Neutrophil (primary cell): Measurements from ENCODE around the gene HAVCR1.
"Not testable (repeated sequence)": the region's sequence is repeated elsewhere in the genome, so short reads cannot be mapped to it uniquely, and the experiment has no call there.

Experiments
- H3K27ac ChIP-seq: fragments of 200-600 bp; sonication (generic); 2 replicates; pipeline ENCODE4 v1.5.1; 2016; ENCODE audit warnings: mild to moderate bottlenecking, moderate library complexity
- H3K27me3 ChIP-seq: fragments of 200-600 bp; sonication (generic); 2 replicates; pipeline ENCODE4 v1.6.0; 2016; ENCODE audit warnings: mild to moderate bottlenecking
- H3K36me3 ChIP-seq: fragments of 200-600 bp; sonication (generic); 2 replicates; pipeline ENCODE4 v1.5.1; 2017
- H3K4me1 ChIP-seq, 2 experiments: fragments of 200-600 bp in 1 of 2; sonication (generic) in 1 of 2; 1 replicate in 1 of 2; 2 replicates in 1 of 2; pipeline versions ENCODE4 v1.5.1 to v1.6.1; 2013 to 2016; ENCODE audit warnings: low read depth in 1 of 2, low read length in 1 of 2, mild to moderate bottlenecking in 1 of 2, moderate library complexity in 1 of 2; ENCODE audit not compliant: control insufficient read depth in 1 of 2, insufficient read depth in 1 of 2
- H3K4me3 ChIP-seq, 2 experiments: fragments of 200-600 bp in 1 of 2; sonication (generic) in 1 of 2; 1 replicate in 1 of 2; 2 replicates in 1 of 2; pipeline ENCODE4 v1.5.1; 2013 to 2016; ENCODE audit warnings: low read depth in 1 of 2, low read length in 1 of 2, mild to moderate bottlenecking in 1 of 2, moderate library complexity in 1 of 2
- H3K9me3 ChIP-seq: fragments of 200-600 bp; sonication (generic); 2 replicates; pipeline ENCODE4 v1.5.1; 2016
- CTCF ChIP-seq: fragments of 200-600 bp; sonication (generic); IDR thresholded peaks from 2 replicates; pipeline ENCODE4 v1.5.1; 2016; ENCODE audit warnings: antibody characterized with exemption

Gene HAVCR1

GRCh38 chr5:157057459-157058370 is 1.2 kb downstream of the HAVCR1 start:
- H3K4me3 ChIP-seq, result no peak overlapping the region
- no peaks in the 10 kb centered on the region for H3K9me3 ChIP-seq
- H3K36me3 ChIP-seq, result no peaks in the 10 kb centered on the region
- no peak for TF ChIP-seq CTCF
- no peaks in the 10 kb centered on the region for H3K27me3 ChIP-seq
- H3K27ac ChIP-seq, result no peak overlapping the region
- H3K4me1 ChIP-seq, result no peaks in the 10 kb centered on the region

- H3K27ac ChIP-seq, H3K9me3 ChIP-seq, H3K27me3 ChIP-seq, H3K36me3 ChIP-seq, H3K4me3 ChIP-seq, H3K4me1 ChIP-seq: not testable (repeated sequence)
These were observed 2.1 kb downstream of the HAVCR1 start for GRCh38 chr5:157056848-157057247.

GRCh38 chr5:157051604-157052245 is 7.2 kb downstream of the HAVCR1 start:
- TF ChIP-seq CTCF, result no peak
- Histone ChIP-seq H3K27ac (no peak overlapping the region), H3K36me3 (no peaks in the 10 kb centered on the region), H3K9me3 (no peaks in the 10 kb centered on the region), H3K4me1 (no peaks in the 10 kb centered on the region), H3K27me3 (no peaks in the 10 kb centered on the region), H3K4me3 (no peak overlapping the region)

- no peak overlapping the region for H3K4me3 ChIP-seq
- no peaks in the 10 kb centered on the region for H3K36me3 ChIP-seq
- TF ChIP-seq CTCF, result no peak
- no peaks in the 10 kb centered on the region for H3K27me3 ChIP-seq
- H3K9me3 ChIP-seq, result no peaks in the 10 kb centered on the region
- no peaks in the 10 kb centered on the region for H3K4me1 ChIP-seq
- no peak overlapping the region for H3K27ac ChIP-seq
These were observed 8.9 kb downstream of the HAVCR1 start for GRCh38 chr5:157050050-157050449.

GRCh38 chr5:157049605-157050004 is 9.3 kb downstream of the HAVCR1 start:
- Histone ChIP-seq H3K27me3 (no peaks in the 10 kb centered on the region), H3K4me3 (no peak overlapping the region), H3K9me3 (no peaks in the 10 kb centered on the region), H3K4me1 (no peaks in the 10 kb centered on the region), H3K27ac (no peak overlapping the region), H3K36me3 (no peaks in the 10 kb centered on the region)
- no peak for TF ChIP-seq CTCF

GRCh38 chr5:157047898-157048297 is 11.0 kb downstream of the HAVCR1 start:
- no peaks in the 10 kb centered on the region for H3K36me3 ChIP-seq
- no peak overlapping the region for H3K27ac ChIP-seq
- TF ChIP-seq CTCF, result no peak
- no peak overlapping the region for H3K4me3 ChIP-seq
- no peaks in the 10 kb centered on the region for H3K4me1 ChIP-seq
- no peaks in the 10 kb centered on the region for H3K9me3 ChIP-seq
- H3K27me3 ChIP-seq, result no peaks in the 10 kb centered on the region

- not testable (repeated sequence) for H3K9me3 ChIP-seq, H3K4me3 ChIP-seq
These were observed 11.9 kb downstream of the HAVCR1 start for GRCh38 chr5:157047016-157047415.

More at GRCh38 chr5:157047016-157047415, 11.9 kb downstream of the HAVCR1 start:
- H3K36me3 ChIP-seq, H3K27ac ChIP-seq, H3K27me3 ChIP-seq, H3K4me1 ChIP-seq: not testable (repeated sequence)
